ENCODE measurements around the gene CHAMP1. TPM values are rescaled to one million over a fixed set of nuclear protein-coding genes. Genes with fewer than 3 reads are reported as not detected.

CHAMP1 gene
- total and polyA plus RNA-seq, 2 experiments from 2014 or later = 12.1 to 20.9 TPM

- H3K4me3 ChIP-seq = no peak overlapping the region
- no peak for TF ChIP-seq CTCF (IDR thresholded peaks at IDR 0.05; ENCODE audit: low read depth, low read length)
- H3K27me3 ChIP-seq = no peaks in the 10 kb centered on the region
- no peak for DNase-seq (ENCODE audit: low read depth in 1 of 2, low spot score in 1 of 2)
- H3K36me3 ChIP-seq = peaks cover 36% of the 10 kb centered on the region
- no peaks in the 10 kb centered on the region for H3K4me1 ChIP-seq (ENCODE audit: low read depth)
- H3K9me3 ChIP-seq (ENCODE audit: low read depth) = no peaks in the 10 kb centered on the region
- no peak overlapping the region for H3K27ac ChIP-seq
Observed at GRCh38 chr13:114299604-114300305, 14.5 kb upstream of the CHAMP1 start.

DNA sequence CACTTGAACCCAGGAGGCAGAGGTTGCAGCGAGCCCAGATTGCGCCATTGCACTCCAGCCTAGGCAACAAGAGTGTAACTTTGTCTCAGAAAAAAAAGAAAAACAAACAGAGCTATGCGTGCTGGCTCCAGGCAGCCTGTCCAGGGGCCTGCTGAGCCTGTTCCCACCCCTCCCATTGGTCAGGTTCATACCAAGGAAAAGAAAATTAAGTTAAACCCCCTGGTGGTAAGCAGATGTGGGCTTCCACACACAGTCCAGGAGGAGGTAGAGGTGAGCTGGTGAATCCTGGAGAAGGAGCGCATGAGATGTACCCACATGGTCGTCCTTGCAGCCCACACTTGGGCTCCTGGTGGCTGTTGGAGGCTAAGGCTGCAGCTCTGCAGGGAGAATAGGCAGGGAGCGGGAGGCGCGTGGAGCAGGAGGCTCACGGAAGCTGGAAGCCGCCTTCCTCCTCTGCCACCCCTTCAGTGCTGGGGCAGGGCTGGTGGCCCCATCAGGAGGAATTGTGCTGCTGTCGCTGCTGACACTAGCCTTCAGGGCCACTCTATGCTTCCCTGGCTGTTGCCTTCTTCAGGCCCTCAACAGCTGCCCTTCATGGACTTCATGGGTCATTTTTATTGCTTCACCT, 10.5 kb upstream of the CHAMP1 start:
- H3K27me3 ChIP-seq = no peaks in the 10 kb centered on the region

GRCh38 chr13:114304346-114305034, 9.8 kb upstream of the CHAMP1 start:
- no peak overlapping the region for H3K27ac ChIP-seq
- no peaks in the 10 kb centered on the region for H3K4me1 ChIP-seq (ENCODE audit: low read depth)
- H3K36me3 ChIP-seq = peaks cover 42% of the 10 kb centered on the region

More for the DNA sequence above, 10.5 kb upstream of the CHAMP1 start:
- Histone ChIP-seq H3K4me1 (ENCODE audit: low read depth) (no peaks in the 10 kb centered on the region), H3K4me3 (no peak overlapping the region), H3K36me3 (peaks cover 44% of the 10 kb centered on the region), H3K9me3 (ENCODE audit: low read depth) (no peaks in the 10 kb centered on the region), H3K27ac (no peak overlapping the region)
- DNase-seq (ENCODE audit: low read depth in 1 of 2, low spot score in 1 of 2) = no peak
- no peak for TF ChIP-seq CTCF (IDR thresholded peaks at IDR 0.05; ENCODE audit: low read depth, low read length)

DNA sequence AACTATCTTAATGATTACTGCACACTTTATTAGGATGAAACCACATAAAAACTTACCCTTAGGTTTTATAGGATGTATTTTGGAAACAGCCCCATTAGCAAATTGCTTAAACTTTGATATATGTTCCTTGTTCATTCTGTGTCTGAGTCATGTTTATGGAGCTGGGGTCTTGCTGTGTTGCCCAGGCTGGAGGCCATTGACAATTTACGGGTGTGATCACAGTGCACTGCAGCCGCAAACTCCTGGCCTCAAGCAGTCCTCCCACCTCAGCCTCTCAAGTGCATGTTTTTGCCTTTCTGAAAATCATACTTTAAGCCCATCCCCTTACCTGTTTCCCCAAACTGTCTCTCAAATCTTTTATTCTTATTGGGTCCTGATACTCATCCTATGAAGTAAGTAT, 5.2 kb upstream of the CHAMP1 start:
- Histone ChIP-seq H3K4me1 (ENCODE audit: low read depth) (no peaks in the 10 kb centered on the region), H3K4me3 (no peak overlapping the region), H3K36me3 (peaks cover 18% of the 10 kb centered on the region), H3K9me3 (ENCODE audit: low read depth) (no peaks in the 10 kb centered on the region), H3K27ac (no peak overlapping the region), H3K27me3 (no peaks in the 10 kb centered on the region)
- TF ChIP-seq CTCF (IDR thresholded peaks at IDR 0.05; ENCODE audit: low read depth, low read length) = no peak
- no peak for DNase-seq (ENCODE audit: low read depth in 1 of 2, low spot score in 1 of 2)

More at GRCh38 chr13:114304346-114305034, 9.8 kb upstream of the CHAMP1 start:
- Histone ChIP-seq H3K27me3 (no peaks in the 10 kb centered on the region), H3K9me3 (ENCODE audit: low read depth) (no peaks in the 10 kb centered on the region), H3K4me3 (no peak overlapping the region)
- no peak for DNase-seq (ENCODE audit: low read depth in 1 of 2, low spot score in 1 of 2)
- no peak for TF ChIP-seq CTCF (IDR thresholded peaks at IDR 0.05; ENCODE audit: low read depth, low read length)

- Histone ChIP-seq H3K36me3 (peaks cover 14% of the 10 kb centered on the region), H3K4me3 (no peak overlapping the region), H3K27ac (peak overlapping the region; percentile 10), H3K4me1 (ENCODE audit: low read depth) (no peaks in the 10 kb centered on the region), H3K27me3 (no peaks in the 10 kb centered on the region), H3K9me3 (ENCODE audit: low read depth) (no peaks in the 10 kb centered on the region)
- TF ChIP-seq CTCF (IDR thresholded peaks at IDR 0.05; ENCODE audit: low read depth, low read length) = no peak
- DNase-seq (ENCODE audit: low read depth in 1 of 2, low spot score in 1 of 2) = no peak
Observed at GRCh38 chr13:114309806-114310410, 4.4 kb upstream of the CHAMP1 start.
